SK-N-SH (cell line): ENCODE measurements around the gene CCDC171.

Experiments used
- ELF1 ChIP-seq: IDR thresholded peaks from 2 replicates; pipeline ENCODE4 v1.4.0; 2012
- EP300 ChIP-seq, 2 experiments: IDR thresholded peaks; 2 replicates each; pipeline versions ENCODE4 v1.4.0 to v1.6.1; 2012; ENCODE audit warnings: borderline replicate concordance in 1 of 2, low read depth in 1 of 2, low read length in 1 of 2
- GABPA ChIP-seq: IDR thresholded peaks from 2 replicates; pipeline ENCODE4 v1.4.0; 2012; ENCODE audit warnings: low read depth, mild to moderate bottlenecking
- GATA2 ChIP-seq: sonication (generic); formaldehyde crosslinking; IDR thresholded peaks from 2 replicates; pipeline ENCODE4 v1.5.0; 2020; ENCODE audit warnings: mild to moderate bottlenecking, missing genetic modification reagents
- POLR2AphosphoS5 ChIP-seq: IDR thresholded peaks from 2 replicates; pipeline ENCODE4 v1.6.1; 2012; ENCODE audit warnings: low read depth, low read length
- RCOR1 ChIP-seq: fragments of 150-350 bp; IDR thresholded peaks from 2 replicates; pipeline ENCODE4 v1.6.1; 2017; ENCODE audit warnings: antibody characterized with exemption, low read length
- TAF1 ChIP-seq: IDR thresholded peaks from 2 replicates; pipeline ENCODE4 v1.6.1; 2012; ENCODE audit warnings: low read depth, mild to moderate bottlenecking, low read length, moderate library complexity, borderline replicate concordance
- TF ChIP-seq, protein P1 (sequence below): fragments of 200-600 bp; sonication (generic); IDR thresholded peaks from 2 replicates; pipeline ENCODE4 v1.6.1; 2017; ENCODE audit warnings: antibody characterized with exemption, mild to moderate bottlenecking, moderate library complexity
- TF ChIP-seq, protein P2 (sequence below): IDR thresholded peaks from 2 replicates; pipeline ENCODE4 v1.6.1; 2012; ENCODE audit warnings: mild to moderate bottlenecking, low read depth, low read length, moderate library complexity
- TF ChIP-seq, protein P3 (sequence below): fragments of 150-350 bp; IDR thresholded peaks from 2 replicates; pipeline ENCODE4 v1.6.1; 2016; ENCODE audit warnings: mild to moderate bottlenecking, low read depth, low read length
- TF ChIP-seq, protein P4 (sequence below): fragments of 150-350 bp; IDR thresholded peaks from 2 replicates; pipeline ENCODE4 v1.6.1; 2017; ENCODE audit warnings: antibody characterized with exemption, low read length, low read depth, borderline replicate concordance
- TF ChIP-seq, protein P5 (sequence below): IDR thresholded peaks from 2 replicates; pipeline ENCODE4; 2012

DNA sequence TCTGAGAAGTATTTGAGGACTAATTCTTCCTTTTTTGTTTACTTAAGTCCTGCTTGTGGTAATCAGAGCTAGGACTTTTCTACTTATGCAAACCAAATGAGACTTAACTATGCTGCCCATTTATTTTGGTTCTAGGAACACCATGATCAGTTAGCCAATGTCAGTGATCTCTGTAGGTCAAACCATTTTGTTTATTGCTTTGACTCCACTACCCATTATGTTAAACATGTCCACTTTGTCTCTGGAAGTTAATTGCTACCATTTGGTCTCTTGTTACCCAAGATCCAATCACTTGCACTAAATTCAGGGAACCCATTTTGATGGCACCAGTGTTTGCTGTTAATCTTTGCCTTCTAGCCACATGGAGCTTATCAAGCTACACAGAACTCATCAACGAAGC lies 161.9 kb downstream of the CCDC171 start:
- TF ChIP-seq, protein P1, sequence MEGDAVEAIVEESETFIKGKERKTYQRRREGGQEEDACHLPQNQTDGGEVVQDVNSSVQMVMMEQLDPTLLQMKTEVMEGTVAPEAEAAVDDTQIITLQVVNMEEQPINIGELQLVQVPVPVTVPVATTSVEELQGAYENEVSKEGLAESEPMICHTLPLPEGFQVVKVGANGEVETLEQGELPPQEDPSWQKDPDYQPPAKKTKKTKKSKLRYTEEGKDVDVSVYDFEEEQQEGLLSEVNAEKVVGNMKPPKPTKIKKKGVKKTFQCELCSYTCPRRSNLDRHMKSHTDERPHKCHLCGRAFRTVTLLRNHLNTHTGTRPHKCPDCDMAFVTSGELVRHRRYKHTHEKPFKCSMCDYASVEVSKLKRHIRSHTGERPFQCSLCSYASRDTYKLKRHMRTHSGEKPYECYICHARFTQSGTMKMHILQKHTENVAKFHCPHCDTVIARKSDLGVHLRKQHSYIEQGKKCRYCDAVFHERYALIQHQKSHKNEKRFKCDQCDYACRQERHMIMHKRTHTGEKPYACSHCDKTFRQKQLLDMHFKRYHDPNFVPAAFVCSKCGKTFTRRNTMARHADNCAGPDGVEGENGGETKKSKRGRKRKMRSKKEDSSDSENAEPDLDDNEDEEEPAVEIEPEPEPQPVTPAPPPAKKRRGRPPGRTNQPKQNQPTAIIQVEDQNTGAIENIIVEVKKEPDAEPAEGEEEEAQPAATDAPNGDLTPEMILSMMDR = no peak
- TF ChIP-seq, protein P2, sequence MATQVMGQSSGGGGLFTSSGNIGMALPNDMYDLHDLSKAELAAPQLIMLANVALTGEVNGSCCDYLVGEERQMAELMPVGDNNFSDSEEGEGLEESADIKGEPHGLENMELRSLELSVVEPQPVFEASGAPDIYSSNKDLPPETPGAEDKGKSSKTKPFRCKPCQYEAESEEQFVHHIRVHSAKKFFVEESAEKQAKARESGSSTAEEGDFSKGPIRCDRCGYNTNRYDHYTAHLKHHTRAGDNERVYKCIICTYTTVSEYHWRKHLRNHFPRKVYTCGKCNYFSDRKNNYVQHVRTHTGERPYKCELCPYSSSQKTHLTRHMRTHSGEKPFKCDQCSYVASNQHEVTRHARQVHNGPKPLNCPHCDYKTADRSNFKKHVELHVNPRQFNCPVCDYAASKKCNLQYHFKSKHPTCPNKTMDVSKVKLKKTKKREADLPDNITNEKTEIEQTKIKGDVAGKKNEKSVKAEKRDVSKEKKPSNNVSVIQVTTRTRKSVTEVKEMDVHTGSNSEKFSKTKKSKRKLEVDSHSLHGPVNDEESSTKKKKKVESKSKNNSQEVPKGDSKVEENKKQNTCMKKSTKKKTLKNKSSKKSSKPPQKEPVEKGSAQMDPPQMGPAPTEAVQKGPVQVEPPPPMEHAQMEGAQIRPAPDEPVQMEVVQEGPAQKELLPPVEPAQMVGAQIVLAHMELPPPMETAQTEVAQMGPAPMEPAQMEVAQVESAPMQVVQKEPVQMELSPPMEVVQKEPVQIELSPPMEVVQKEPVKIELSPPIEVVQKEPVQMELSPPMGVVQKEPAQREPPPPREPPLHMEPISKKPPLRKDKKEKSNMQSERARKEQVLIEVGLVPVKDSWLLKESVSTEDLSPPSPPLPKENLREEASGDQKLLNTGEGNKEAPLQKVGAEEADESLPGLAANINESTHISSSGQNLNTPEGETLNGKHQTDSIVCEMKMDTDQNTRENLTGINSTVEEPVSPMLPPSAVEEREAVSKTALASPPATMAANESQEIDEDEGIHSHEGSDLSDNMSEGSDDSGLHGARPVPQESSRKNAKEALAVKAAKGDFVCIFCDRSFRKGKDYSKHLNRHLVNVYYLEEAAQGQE = no peak
- TF ChIP-seq RCOR1 = no peak
- TF ChIP-seq, protein P3, sequence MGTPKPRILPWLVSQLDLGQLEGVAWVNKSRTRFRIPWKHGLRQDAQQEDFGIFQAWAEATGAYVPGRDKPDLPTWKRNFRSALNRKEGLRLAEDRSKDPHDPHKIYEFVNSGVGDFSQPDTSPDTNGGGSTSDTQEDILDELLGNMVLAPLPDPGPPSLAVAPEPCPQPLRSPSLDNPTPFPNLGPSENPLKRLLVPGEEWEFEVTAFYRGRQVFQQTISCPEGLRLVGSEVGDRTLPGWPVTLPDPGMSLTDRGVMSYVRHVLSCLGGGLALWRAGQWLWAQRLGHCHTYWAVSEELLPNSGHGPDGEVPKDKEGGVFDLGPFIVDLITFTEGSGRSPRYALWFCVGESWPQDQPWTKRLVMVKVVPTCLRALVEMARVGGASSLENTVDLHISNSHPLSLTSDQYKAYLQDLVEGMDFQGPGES = no peak
- no peak for TF ChIP-seq TAF1
- TF ChIP-seq POLR2AphosphoS5 = no peak
- TF ChIP-seq EP300 (IDR thresholded peaks at IDR 0.05; ENCODE audit: borderline replicate concordance in 1 of 2, low read depth in 1 of 2, low read length in 1 of 2) = no peak
- TF ChIP-seq ELF1 = no peak
- no peak for TF ChIP-seq GABPA
- TF ChIP-seq GATA2 = no peak
- TF ChIP-seq, protein P4, sequence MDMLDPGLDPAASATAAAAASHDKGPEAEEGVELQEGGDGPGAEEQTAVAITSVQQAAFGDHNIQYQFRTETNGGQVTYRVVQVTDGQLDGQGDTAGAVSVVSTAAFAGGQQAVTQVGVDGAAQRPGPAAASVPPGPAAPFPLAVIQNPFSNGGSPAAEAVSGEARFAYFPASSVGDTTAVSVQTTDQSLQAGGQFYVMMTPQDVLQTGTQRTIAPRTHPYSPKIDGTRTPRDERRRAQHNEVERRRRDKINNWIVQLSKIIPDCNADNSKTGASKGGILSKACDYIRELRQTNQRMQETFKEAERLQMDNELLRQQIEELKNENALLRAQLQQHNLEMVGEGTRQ = no peak
- TF ChIP-seq, protein P5, sequence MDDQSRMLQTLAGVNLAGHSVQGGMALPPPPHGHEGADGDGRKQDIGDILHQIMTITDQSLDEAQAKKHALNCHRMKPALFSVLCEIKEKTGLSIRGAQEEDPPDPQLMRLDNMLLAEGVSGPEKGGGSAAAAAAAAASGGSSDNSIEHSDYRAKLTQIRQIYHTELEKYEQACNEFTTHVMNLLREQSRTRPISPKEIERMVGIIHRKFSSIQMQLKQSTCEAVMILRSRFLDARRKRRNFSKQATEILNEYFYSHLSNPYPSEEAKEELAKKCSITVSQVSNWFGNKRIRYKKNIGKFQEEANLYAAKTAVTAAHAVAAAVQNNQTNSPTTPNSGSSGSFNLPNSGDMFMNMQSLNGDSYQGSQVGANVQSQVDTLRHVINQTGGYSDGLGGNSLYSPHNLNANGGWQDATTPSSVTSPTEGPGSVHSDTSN = no peak
